GM21786 (cell line): ENCODE results near the gene AK5.
A peak's percentile ranks its signal among the peaks of the same experiment; 100 is the strongest.

Source experiments
- ATAC-seq: cut with Tn5 transposase; IDR thresholded peaks from one replicate; pipeline ENCODE4 v1.9.1; 2021; ENCODE audit not compliant: unreplicated experiment

AK5 gene

GRCh38 chr1:77538956-77539518 is 257.2 kb downstream of the AK5 start:
- ATAC-seq: peak; percentile 67

- ATAC-seq: no peak
Observed at GRCh38 chr1:77539519-77540142, 257.8 kb downstream of the AK5 start.

- peak; percentile 36 for ATAC-seq
Observed at GRCh38 chr1:77540501-77541161, 258.8 kb downstream of the AK5 start.

GRCh38 chr1:77541162-77541545 is 259.3 kb downstream of the AK5 start:
- ATAC-seq: peak; percentile 42

- no peak for ATAC-seq
Observed at GRCh38 chr1:77542813-77543420, 261.1 kb downstream of the AK5 start.

DNA sequence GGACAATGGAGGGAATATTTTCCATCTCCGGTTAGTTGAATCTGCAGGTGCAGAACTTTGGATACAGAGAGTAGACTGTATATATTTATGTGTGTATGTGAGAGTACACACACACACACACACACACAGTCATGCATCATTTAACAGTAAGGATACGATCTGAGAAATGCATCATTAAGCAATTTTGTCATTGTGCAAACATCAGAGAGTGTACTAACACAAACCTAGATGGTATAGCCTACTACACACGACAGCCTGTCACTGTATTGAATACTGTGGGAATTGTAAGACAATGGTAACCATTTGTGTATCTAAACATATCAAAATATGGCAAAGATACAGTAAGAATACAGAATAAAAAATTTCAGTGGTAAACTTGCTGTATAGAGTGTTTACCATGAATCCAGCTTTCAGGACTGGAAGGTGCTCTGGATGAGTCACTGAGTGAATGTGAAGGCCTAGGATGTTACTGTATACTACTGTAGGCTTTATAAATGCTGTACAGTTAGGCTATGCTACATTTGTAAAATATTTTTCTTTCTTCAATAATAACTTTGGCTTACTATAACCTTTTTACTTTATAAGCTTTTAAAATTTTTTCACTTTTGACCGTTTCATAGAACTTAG is 262.1 kb downstream of the AK5 start:
- no peak for ATAC-seq

DNA sequence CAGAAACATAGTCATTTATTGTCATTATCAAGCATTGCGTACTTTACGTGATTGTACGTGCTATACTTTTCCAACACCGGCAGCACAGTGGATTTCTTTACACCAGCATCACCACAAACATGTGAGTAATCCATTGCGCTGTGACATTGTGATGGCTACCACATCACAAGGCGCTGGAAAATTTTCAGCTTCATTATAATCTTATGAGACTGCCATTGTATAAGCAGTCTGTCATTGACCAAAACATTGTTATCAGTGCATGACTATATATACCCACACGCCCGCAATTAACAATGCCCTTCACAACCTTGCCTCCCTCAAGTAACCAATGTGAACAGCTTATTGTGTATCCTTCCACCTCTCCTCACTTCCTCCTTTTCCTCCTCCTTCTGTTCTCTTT is 263.0 kb downstream of the AK5 start:
- ATAC-seq: no peak

DNA sequence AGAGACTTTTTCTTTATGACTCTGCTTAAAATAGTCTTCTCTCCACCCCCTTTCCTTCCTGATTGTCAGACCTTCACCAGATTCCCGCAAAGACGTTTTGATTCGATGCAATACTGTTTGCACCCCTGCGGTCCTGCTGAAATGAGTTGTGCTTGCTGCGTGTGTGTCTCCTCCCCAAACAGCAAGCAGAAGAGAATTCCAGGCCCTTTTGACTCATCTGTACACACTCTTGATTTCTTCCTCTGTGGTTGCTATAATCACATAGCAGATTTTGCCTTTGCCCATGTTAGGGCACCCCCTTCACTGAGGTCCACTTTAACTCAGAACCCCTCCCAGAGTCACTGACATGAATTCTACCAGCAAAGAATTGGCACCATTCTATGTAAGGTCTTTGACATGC is 264.2 kb downstream of the AK5 start:
- no peak for ATAC-seq

DNA sequence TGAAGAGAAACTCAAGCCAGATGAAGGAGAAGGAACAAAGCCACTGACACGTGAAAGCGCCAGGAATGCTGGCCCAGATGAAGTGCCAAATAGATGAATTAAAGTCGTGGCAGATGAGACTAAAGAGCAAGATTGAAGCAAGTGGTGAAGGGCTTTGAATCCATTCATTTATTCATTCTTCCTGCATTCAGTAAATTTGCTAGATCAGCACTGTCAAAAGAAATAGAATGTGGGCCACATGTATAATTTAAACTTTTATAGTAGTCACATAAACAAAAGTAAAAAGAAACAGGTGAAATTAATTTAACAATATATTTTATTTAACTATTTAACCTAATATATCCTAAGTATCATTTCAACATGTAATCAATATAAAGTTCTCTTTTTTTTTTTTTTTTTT is 265.1 kb downstream of the AK5 start:
- no peak for ATAC-seq

DNA sequence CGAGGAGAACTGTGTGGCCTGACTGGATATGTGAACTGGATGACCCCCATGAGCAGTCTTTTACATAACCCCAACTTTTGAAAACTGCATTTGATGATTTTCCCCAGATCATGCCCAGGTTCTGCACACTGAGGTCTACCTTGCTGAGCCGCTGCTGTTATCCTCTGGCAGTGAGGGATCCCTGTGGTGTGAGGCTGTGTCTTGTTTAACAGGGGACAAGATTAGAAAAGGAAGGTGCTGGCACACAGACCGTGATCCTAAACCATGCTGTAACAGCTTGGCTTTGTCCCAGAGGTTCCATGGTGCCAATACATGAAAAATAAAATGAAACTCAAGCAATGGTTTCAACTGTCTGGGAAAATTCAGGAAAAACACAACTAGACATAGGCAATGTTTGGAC is 266.5 kb downstream of the AK5 start:
- no peak for ATAC-seq

DNA sequence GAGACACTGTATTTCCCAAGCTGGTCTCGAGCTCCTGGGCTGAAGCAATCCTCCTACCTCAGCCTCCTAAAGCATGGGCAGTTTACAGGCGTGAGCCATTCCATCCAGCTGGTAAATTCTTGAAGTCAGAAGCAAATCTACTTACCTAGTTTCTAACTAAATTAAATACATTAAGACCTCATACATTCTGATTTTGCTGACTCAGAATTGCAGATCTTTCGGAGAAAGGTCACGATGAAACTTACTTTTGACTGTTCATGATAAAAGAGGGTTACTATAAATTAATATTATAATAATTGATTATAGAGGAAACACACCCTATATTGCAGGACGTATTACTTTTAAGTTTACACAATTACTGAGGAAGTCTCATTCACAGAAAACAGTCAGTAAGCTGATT is 268.3 kb downstream of the AK5 start:
- no peak for ATAC-seq

DNA sequence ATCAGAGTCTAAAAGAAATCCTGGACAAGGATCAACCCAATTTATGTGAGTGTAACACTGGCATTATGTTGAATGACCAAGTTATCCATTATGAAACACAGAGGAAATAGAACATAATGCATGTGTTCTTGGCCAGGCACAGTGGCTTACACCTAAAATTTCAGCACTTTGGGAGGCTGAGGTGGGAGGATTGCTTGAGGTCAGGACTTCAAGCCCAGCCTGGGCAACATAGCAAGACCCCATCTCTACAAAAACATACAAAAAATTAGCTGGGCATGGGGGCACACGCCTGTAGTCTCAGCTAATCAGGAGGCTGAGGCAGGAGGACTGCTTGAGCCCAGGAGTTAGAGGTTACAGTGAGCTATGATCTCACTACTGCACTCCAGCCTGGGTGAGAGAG is 270.8 kb downstream of the AK5 start:
- ATAC-seq: no peak

DNA sequence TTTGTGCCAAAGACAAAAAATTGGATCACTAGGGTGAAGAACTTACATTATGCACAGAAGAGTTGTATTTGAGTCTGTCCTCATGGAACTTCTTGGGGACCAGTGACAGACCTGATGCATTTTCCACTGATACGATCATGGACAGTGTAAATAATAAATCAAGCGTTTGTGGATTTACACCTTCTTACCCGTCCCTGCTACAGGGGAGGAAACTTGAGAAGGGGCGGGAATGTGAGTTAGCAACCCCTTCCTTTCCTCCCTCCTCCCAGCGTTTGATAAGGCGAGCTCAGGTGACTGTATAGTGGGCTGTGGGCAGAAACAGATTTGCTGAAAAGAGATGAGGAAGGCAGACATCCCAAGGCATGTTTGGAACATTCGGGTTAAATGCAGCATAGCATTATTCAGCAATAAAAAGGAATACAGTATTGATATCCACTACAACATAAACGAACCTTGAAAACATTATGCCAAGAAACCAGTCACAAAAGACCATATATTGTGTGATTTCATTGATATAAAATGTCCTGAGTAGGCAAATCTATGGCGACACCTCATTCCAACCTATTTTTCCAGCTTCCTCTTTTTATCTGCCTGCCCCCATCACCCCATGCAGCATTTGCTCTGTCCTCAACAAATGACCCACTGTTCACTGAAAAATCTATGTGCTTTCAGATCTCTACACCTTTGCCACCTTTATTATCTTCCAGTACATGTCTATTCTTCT is 271.9 kb downstream of the AK5 start:
- ATAC-seq: no peak

DNA sequence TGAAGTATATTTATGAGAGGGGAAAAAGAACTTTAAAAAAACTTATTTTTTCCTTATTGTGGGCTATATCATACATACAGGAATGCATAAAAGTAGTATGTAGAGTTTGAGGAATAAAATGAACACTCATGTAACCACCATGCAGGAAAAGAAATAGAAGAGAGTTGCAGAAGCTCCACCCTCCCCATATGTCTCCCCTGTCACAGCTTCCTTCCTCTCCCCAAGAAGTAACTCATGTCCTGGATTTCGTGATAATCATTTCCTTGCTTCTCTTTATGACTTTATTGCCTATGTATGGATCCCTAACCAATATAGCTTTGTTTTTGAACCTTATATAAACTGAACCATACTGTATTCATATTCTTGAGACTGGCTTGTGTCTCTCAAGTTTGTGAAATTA is 274.2 kb downstream of the AK5 start:
- no peak for ATAC-seq

DNA sequence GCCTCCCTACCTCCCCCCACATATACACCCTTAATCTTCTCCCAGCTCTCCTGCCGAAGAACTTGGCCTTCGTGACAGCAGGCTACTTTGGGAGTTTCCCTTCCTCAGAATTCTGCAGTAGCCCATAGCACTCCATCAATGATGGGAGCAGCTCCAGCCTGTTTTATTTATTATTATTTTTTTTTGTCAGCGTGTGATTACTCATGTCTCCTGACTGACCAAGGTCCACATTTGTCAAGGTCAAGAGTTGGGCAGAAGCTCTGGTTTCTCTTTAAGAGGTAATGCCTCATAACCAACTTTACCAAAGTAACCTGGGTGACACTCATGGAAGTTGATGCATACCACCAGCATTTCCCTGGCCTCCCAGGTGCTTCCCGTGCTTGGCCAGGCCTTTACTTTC is 275.2 kb downstream of the AK5 start:
- ATAC-seq: no peak

GRCh38 chr1:77558591-77559164 is 276.9 kb downstream of the AK5 start:
- ATAC-seq: no peak

DNA sequence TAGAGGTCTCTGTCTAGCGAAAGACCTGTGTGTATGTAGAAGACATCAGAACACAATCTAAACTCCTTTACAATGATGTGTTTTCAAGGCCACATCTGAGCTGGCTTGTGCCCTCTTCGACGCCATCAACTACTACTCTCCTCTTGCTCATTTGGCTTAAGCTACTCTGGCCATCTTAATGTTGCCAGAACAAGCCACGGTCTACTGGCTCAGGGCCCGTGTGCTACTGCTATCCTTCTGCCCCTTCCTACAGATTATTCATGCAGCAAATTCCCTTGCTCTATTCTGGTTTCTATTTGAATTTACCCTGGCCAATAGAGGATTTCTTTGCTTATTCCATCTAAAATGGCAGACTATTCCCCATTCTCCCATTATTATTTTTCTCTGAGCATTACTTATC is 278.9 kb downstream of the AK5 start:
- no peak for ATAC-seq

- ATAC-seq: no peak
Observed at GRCh38 chr1:77562596-77563150, 280.9 kb downstream of the AK5 start.

GRCh38 chr1:77565321-77565720 is 283.5 kb downstream of the AK5 start:
- no peak for ATAC-seq

DNA sequence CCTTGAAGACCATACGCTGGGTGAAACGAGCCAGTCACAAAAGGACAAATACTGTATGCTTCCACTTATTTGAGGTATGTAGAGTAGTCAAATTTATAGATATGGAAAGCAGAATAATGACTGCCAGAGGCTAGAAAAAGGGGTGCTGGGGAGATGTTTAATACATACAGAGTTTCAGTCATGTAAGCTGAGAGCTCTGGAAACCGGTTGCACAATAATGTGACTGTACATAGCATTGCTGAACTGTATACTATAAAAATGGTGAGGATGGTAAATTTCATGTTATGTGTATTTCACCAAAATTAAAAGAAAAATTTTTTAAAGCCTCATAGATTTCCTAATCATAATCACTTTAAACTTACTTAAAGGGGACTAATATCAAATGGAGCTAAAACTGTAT is 289.8 kb downstream of the AK5 start:
- ATAC-seq: no peak

GRCh38 chr1:77579547-77579946 is 297.7 kb downstream of the AK5 start:
- no peak for ATAC-seq
